Parietal lobe (tissue), 2 donors: ENCODE data around the gene KRTAP1-5. TPM values are rescaled to one million over a fixed set of nuclear protein-coding genes. Genes with fewer than 3 reads are reported as not detected.

Experiments
- small RNA-seq: library from RNA; depleted of rRNA; stranded (forward); fragments of <200 nt; gene quantifications from one replicate; pipeline ENCODE3, GENCODE V24; 2014; ENCODE audit warnings: low replicate concordance
- total RNA-seq: library from RNA; depleted of rRNA; stranded (reverse); fragments of >200 nt; gene quantifications from one replicate; pipeline ENCODE4 v1.2.3, GENCODE V29; 2014

KRTAP1-5 gene, protein sequence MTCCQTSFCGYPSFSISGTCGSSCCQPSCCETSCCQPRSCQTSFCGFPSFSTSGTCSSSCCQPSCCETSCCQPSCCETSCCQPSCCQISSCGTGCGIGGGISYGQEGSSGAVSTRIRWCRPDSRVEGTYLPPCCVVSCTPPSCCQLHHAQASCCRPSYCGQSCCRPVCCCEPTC
- total RNA-seq: not detected

DNA sequence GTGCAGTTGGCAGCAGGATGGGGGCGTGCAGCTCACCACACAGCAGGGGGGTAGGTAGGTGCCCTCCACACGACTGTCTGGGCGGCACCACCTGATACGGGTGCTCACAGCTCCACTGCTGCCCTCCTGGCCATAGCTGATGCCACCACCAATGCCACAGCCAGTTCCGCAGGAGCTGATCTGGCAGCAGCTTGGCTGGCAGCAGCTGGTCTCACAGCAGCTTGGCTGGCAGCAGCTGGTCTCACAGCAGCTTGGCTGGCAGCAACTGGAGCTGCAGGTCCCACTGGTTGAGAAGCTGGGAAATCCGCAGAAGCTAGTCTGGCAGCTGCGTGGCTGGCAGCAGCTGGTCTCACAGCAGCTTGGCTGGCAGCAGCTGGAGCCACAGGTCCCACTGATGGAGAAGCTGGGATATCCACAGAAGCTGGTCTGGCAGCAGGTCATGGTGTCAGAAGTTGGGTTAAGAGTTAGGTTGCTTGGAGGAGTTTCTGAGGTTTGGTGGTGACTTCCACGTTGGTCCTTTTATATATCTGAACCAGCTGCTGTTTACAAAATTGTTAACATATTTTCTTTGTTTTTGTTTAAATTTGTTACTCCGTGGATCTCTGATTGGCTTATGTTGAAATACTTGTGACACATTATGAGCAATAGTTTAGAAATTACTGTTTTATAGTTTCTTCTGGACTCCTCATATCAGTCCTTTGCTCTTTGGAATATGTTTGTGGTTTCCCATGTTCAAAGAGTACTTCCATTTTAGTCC lies at the start of gene KRTAP1-5:
TSS of gene KRTAP1-5 (minus strand) at position 494 of the 757 bp plus-strand sequence. CDS start at position 441, 53 bp downstream.

DNA sequence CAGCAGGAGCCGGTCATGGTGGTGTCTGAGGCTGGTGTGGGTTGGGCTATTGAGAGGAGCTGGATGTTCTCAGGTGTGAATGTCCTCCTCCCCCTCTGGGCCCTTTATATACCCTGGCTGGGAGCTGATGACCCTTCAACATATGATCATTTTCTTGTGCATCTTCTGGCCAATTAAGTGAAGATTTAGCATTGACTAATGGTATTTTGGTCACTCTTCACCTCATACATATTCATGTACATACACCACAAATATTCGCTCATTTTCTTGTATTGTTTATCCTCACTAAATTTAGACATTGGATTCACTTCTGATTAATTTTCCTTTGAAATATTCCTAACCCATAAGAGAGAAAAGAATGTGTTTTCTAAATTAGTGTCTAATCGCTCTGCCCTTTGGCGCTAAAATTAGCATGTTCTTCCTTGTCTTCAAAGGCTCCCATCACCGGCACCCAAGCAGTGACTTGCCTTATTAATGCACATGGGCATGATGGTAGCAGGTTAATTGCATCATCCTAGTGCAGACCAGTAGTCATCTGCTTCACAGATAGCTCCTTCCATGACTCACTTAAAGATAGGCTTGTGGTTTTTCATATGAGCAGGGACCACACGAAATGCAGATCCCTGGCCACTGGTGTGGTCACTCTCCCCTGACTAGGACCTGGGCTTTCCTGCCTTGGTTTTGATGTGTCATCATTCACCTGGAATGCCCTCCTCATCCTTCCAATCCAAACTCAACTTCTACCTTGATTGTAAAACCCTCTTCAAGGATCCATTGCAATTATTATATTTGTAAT lies 39.0 kb upstream of the KRTAP1-5 start, which contains the start of gene KRTAP2-4:
TSS of gene KRTAP2-4 (minus strand) at position 51 of the 796 bp plus-strand sequence. CDS start at position 17, 34 bp downstream.

DNA sequence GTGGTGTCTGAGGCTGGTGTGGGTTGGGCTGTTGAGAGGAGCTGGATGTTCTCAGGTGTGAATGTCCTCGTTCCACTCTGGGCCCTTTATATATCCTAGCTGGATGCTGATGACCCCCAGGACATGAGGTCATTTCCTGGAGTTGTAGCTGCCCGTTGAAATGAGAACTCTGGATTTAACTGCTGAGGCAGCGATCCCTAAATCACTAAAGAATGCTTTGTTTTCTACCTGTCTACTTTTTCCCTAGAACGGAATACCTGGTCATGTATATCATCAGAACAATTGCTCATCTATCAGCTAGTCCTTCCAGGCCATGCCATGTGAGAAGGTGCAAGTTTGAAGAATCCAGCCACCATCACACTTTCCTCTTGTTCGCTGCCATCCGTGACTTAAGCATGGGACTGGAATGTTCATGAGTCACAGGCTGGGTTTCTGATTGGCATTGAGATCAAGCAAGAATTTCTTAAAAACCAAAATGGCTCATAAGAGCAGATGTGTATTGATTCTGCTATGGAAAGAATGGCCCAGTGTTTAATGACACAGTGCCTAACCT lies 33.1 kb upstream of the KRTAP1-5 start, which contains the start of gene KRTAP2-3:
TSS of gene KRTAP2-3 (minus strand) at position 63 of the 553 bp plus-strand sequence. CDS start 64 bp downstream, outside the sequence.

DNA sequence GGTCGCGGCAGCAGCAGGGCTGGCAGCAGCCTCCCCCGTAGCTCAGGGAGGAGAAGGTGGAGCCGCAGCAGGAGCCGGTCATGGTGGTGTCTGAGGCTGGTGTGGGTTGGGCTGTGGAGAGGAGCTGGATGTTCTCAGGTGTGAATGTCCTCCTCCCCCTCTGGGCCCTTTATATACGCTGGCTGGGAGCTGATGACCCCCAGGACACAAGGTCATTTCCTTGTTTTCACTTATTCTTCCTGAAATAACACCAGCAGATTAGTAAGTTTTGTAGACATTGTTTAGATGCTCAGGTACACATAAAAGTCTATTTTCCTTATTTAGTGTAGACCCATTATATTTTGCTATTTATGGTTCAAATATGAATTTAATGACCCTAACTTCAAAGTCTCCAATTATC lies 28.1 kb upstream of the KRTAP1-5 start, which contains the start of gene KRTAP2-2:
TSS of gene KRTAP2-2 (minus strand) at position 101 of the 400 bp plus-strand sequence. CDS start at position 82, 19 bp downstream.

DNA sequence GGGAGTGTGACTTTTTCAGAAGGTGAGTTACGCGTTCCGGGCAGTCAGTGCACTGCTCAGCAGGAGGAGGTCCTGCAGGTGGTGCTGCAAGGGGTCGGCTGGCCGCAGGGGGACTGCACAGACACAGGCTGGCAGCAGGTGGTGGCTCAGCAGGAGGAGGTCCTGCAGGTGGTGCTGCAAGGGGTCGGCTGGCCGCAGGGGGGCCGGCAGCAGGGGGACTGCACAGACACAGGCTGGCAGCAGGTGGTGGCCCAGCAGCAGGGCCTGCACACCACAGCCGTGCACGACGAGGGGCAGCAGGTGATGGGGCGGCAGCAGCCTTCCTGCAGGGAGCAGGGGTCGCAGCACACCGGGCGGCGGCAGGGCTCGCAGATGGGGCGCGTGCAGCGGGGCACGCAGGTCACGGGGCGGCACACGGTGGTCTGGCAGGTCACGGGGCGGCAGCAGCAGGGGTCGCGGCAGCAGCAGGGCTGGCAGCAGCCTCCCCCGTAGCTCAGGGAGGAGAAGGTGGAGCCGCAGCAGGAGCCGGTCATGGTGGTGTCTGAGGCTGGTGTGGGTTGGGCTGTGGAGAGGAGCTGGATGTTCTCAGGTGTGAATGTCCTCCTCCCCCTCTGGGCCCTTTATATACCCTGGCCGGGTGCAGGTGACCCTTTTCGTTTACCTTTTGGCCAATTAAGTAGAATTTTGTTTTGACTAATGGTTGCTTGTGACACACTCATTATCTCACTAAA lies 19.9 kb upstream of the KRTAP1-5 start, which contains the start of gene KRTAP2-1:
TSS of gene KRTAP2-1 (minus strand) at position 582 of the 731 bp plus-strand sequence. CDS start at position 533, 49 bp downstream.

DNA sequence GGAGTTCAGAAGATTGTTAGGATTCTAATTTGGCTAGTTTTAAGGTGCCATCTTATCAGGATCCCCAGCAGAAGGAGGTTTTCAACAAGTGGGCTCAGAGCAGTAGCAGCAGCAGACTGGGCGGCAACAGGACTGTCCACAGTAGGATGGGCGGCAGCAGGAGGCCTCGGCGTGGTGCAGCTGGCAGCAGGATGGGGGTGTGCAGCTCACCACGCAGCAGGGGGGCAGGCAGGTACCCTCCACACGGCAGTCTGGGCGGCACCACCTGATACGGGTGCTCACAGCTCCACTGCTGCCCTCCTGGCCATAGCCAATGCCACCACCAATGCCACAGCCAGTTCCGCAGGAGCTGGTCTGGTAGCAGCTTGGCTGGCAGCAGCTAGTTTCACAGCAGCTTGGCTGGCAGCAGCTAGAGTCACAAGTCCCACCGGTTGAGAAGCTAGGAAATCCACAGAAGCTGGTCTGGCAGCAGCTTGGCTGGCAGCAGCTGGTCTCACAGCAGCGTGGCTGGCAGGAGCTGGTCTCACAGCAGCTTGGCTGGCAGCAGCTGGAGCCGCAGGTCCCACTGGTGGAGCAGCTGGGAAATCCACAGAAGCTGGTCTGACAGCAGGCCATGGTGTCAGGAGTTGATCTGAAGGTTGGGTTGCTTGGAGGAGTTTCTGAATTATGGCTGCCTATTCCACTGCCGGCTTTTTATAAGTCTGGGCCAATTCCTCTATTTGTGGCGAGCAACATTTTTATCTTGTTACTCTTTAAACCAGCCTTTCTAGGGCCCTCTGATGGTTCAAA lies 14.0 kb upstream of the KRTAP1-5 start, which contains the start of gene KRTAP1-1:
TSS of gene KRTAP1-1 (minus strand) at position 668 of the 789 bp plus-strand sequence. CDS start at position 615, 53 bp downstream.

DNA sequence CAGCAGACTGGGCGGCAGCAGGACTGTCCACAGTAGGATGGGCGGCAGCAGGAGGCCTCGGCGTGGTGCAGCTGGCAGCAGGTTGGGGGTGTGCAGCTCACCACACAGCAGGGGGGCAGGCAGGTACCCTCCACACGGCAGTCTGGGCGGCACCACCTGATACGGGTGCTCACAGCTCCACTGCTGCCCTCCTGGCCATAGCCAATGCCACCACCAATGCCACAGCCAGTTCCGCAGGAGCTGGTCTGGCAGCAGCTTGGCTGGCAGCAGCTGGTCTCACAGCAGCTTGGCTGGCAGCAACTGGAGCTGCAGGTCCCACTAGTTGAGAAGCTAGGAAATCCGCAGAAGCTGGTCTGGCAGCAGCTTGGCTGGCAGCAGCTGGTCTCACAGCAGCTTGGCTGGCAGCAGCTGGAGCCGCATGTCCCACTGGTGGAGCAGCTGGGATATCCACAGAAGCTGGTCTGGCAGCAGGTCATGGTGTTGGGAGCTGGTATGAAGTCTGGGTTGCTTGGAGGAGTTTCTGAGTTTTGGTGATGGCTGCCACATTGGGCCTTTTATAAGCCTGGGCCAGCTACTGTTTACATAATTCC lies 7.4 kb upstream of the KRTAP1-5 start, which contains the start of gene KRTAP1-3:
TSS of gene KRTAP1-3 (minus strand) at position 529 of the 590 bp plus-strand sequence. CDS start at position 476, 53 bp downstream.

DNA sequence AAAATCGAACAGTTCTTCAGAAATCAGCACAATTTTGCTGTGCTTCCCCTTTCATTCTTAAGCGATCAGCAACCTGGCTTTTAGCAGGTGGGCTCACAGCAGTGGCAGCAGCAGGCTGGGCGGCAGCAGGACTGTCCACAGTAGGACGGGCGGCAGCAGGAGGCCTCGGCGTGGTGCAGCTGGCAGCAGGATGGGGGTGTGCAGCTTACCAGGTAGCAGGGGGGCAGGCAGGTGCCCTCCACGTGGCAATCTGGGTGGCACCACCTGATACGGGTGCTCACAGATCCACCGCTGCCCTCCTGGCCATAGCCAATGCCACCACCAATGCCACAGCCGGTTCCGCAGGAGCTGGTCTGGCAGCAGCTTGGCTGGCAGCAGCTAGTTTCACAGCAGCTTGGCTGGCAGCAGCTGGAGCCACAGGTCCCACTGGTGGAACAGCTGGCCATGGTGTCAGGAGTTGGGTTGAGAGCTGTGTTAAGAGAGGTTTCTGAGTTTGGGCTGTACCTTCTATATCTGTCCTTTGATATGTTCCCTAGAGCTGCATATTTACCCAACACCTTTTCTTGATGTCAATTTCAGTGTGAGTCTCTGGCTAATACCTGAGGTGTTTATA lies 2.7 kb upstream of the KRTAP1-5 start, which contains the start of gene KRTAP1-4:
TSS of gene KRTAP1-4 (minus strand) at position 563 of the 613 bp plus-strand sequence. CDS start at position 446, 117 bp downstream.

DNA sequence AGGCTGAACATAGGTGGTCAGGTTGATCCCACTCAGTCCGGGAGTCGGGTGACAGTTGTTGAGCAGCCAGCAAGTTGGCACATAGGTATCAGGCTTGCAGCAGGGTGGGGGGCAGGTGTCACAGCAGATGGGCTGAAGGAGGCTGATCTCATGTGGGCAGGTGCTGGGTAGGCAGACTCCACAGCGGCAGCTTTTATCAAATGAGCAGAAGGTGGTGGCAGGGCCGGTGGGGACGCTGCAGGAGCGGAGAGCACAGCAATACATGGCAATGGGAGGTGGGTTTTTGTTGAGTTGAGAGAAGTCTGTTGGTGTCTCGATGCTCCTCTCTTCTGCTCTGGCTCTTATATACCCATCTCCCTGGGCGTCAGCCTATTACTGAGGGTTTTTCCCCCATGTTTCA lies 18.2 kb downstream of the KRTAP1-5 start, which contains the start of gene KRTAP3-1:
TSS of gene KRTAP3-1 (minus strand) at position 318 of the 400 bp plus-strand sequence. CDS start at position 264, 54 bp downstream.

DNA sequence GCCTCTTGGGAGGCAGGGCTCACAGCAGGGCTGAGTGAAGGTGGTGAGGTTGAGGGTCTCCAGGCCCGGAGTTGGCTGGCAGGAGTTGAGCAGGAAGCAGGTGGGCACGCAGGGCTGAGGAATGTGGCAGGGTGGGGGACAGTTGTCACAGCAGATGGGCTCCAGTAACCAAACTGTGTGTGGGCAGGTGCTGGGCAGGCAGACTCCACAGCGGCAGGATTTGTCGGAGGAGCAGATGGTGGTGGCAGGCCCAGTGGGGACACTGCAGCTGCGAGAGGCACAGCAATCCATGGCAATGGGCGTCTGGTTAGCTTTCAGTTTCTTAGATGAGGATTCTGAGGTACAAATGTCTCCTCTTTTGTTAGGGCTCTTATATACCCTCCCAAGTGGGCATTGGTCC lies 27.4 kb downstream of the KRTAP1-5 start, which contains the start of gene KRTAP3-2:
TSS of gene KRTAP3-2 (minus strand) at position 344 of the 400 bp plus-strand sequence. CDS start at position 291, 53 bp downstream.

DNA sequence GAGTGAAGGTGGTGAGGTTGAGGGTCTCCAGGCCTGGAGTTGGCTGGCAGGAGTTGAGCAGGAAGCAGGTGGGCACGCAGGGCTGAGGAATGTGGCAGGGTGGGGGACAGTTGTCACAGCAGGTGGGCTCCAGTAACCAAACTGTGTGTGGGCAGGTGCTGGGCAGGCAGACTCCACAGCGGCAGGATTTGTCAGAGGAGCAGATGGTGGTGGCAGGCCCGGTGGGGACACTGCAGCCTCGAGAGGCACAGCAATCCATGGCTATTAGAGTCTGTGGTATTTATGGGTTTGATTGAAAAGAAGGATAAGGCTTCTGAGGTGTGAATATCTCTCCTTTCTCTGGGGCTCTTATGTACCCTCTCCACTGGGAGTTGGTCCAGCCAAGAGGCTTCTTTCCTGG lies 33.2 kb downstream of the KRTAP1-5 start, which contains the start of gene KRTAP3-3:
TSS of gene KRTAP3-3 (minus strand) at position 326 of the 400 bp plus-strand sequence. CDS start at position 259, 67 bp downstream.

DNA sequence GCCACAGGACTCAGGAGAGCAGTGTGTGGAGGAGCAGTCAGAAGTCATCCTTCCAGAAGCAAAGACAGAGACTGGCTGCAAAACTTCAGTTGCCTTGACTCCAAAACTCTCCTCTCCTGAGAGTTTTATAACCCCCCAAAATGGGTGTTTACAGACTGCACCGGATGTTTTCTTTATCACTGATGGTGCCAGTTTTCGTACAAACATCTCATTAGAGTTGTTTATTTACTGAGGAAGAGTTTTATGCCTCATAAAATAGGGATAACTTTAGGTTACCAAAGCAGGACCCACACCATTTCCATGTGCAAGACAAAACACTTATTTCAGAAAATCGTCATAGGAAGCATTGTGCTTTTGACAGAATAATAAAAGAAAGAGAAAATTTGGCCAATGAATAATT lies 42.8 kb downstream of the KRTAP1-5 start, which contains the start of gene KRT40:
TSS of gene KRT40 (minus strand) at position 101 of the 400 bp plus-strand sequence. CDS start at position 48, 53 bp downstream.

Small RNA genes within 50 kb of the gene (small RNA-seq; reads per million reads assigned to genes)
- not detected for gene KRTAP3-4P

Other genes starting within 250 kb of the KRTAP1-5 start
- not detected for gene KRT27, start 244.7 kb downstream of the KRTAP1-5 start, total RNA-seq
- not detected for gene KRT28, start 227.2 kb downstream of the KRTAP1-5 start, total RNA-seq
- gene KRT10, start 204.6 kb downstream of the KRTAP1-5 start, total RNA-seq: 2.8 TPM
- not detected for gene KRT12, start 160.0 kb downstream of the KRTAP1-5 start, total RNA-seq
- not detected for gene KRT20, start 142.0 kb downstream of the KRTAP1-5 start, total RNA-seq
- gene KRT23, start 89.6 kb downstream of the KRTAP1-5 start, total RNA-seq: not detected
- gene KRT39, start 60.3 kb downstream of the KRTAP1-5 start, total RNA-seq: not detected
- gene KRT40, start 42.9 kb downstream of the KRTAP1-5 start, total RNA-seq: not detected
- not detected for gene KRTAP3-3, start 33.0 kb downstream of the KRTAP1-5 start, total RNA-seq
- not detected for gene KRTAP3-2, start 27.3 kb downstream of the KRTAP1-5 start, total RNA-seq
- gene KRTAP3-1, start 18.1 kb downstream of the KRTAP1-5 start, total RNA-seq: not detected
- gene KRTAP1-4, start 3.0 kb upstream of the KRTAP1-5 start, total RNA-seq: not detected
- gene KRTAP1-3, start 7.7 kb upstream of the KRTAP1-5 start, total RNA-seq: not detected
- gene KRTAP1-1, start 14.2 kb upstream of the KRTAP1-5 start, total RNA-seq: not detected
- gene KRTAP2-1, start 20.1 kb upstream of the KRTAP1-5 start, total RNA-seq: not detected
- gene KRTAP2-2, start 28.0 kb upstream of the KRTAP1-5 start, total RNA-seq: not detected
- not detected for gene KRTAP2-3, start 32.9 kb upstream of the KRTAP1-5 start, total RNA-seq
- gene KRTAP2-4, start 38.7 kb upstream of the KRTAP1-5 start, total RNA-seq: not detected
- not detected for gene KRTAP4-7, start 56.9 kb upstream of the KRTAP1-5 start, total RNA-seq
- gene KRTAP4-8, start 70.9 kb upstream of the KRTAP1-5 start, total RNA-seq: not detected
- not detected for gene KRTAP4-16, start 75.0 kb upstream of the KRTAP1-5 start, total RNA-seq
- gene KRTAP4-9, start 78.2 kb upstream of the KRTAP1-5 start, total RNA-seq: not detected
- not detected for gene KRTAP4-11, start 91.2 kb upstream of the KRTAP1-5 start, total RNA-seq
- not detected for gene KRTAP4-12, start 97.0 kb upstream of the KRTAP1-5 start, total RNA-seq
- gene KRTAP4-6, start 113.3 kb upstream of the KRTAP1-5 start, total RNA-seq: not detected
- gene KRTAP4-5, start 122.6 kb upstream of the KRTAP1-5 start, total RNA-seq: not detected
- not detected for gene KRTAP4-4, start 133.5 kb upstream of the KRTAP1-5 start, total RNA-seq
- not detected for gene KRTAP4-3, start 141.0 kb upstream of the KRTAP1-5 start, total RNA-seq
- not detected for gene KRTAP4-2, start 151.0 kb upstream of the KRTAP1-5 start, total RNA-seq
- gene KRTAP4-1, start 157.7 kb upstream of the KRTAP1-5 start, total RNA-seq: not detected
- gene KRTAP9-1, start 162.7 kb upstream of the KRTAP1-5 start, total RNA-seq: not detected
- gene KRTAP9-2, start 199.4 kb upstream of the KRTAP1-5 start, total RNA-seq: not detected
- gene KRTAP9-3, start 205.2 kb upstream of the KRTAP1-5 start, total RNA-seq: not detected
- not detected for gene KRTAP9-8, start 210.8 kb upstream of the KRTAP1-5 start, total RNA-seq
- gene KRTAP9-4, start 222.5 kb upstream of the KRTAP1-5 start, total RNA-seq: not detected
- not detected for gene KRTAP9-9, start 228.2 kb upstream of the KRTAP1-5 start, total RNA-seq
- gene KRTAP9-6, start 238.2 kb upstream of the KRTAP1-5 start, total RNA-seq: not detected
- not detected for gene KRTAP9-7, start 248.5 kb upstream of the KRTAP1-5 start, total RNA-seq